OCI-LY1 (cell line): ENCODE measurements around the gene CDYL2.

Source experiments
- H2AFZ ChIP-seq: fragments of 200-600 bp; sonication (generic), shearing (Covaris generic); 2 replicates; pipeline ENCODE4 v1.6.0; 2014; ENCODE audit warnings: antibody characterized with exemption, mild to moderate bottlenecking, low read length
- H3F3A ChIP-seq: fragments of 200-600 bp; sonication (generic), shearing (Covaris generic); 2 replicates; pipeline ENCODE4 v1.6.0; 2014; ENCODE audit warnings: mild to moderate bottlenecking, antibody characterized with exemption, low read length, moderate library complexity; ENCODE audit not compliant: insufficient read depth
- H3K27ac ChIP-seq: fragments of 200-600 bp; sonication (generic); 2 replicates; pipeline ENCODE4 v1.5.1; 2014; ENCODE audit warnings: low read length, mixed run types, mild to moderate bottlenecking, low read depth; ENCODE audit not compliant: poor library complexity, severe bottlenecking
- H3K27me3 ChIP-seq: fragments of 200-600 bp; sonication (generic); 2 replicates; pipeline ENCODE4 v1.6.0; 2014; ENCODE audit warnings: antibody characterized with exemption, mild to moderate bottlenecking, low read length, moderate library complexity; ENCODE audit not compliant: insufficient read depth
- H3K36me3 ChIP-seq: fragments of 200-600 bp; sonication (generic); 2 replicates; pipeline ENCODE4 v1.6.1; 2014; ENCODE audit warnings: mild to moderate bottlenecking, antibody characterized with exemption, low read length, moderate library complexity, mixed read lengths; ENCODE audit not compliant: insufficient read depth
- H3K4me1 ChIP-seq: fragments of 200-600 bp; sonication (generic); 2 replicates; pipeline ENCODE4 v1.5.1; 2014; ENCODE audit warnings: mild to moderate bottlenecking, low read length, moderate library complexity; ENCODE audit not compliant: insufficient read depth, severe bottlenecking
- H3K4me2 ChIP-seq: fragments of 200-600 bp; sonication (generic), shearing (Covaris generic); 2 replicates; pipeline ENCODE4 v1.6.1; 2014; ENCODE audit warnings: low read length
- H3K4me3 ChIP-seq: fragments of 200-600 bp; sonication (generic); 2 replicates; pipeline ENCODE4 v1.5.1; 2014; ENCODE audit warnings: low read length, low read depth, mild to moderate bottlenecking, mixed read lengths; ENCODE audit not compliant: poor library complexity, severe bottlenecking
- H3K79me2 ChIP-seq: fragments of 200-600 bp; shearing (Covaris generic); 2 replicates; pipeline ENCODE4 v1.6.1; 2016; ENCODE audit warnings: mixed run types, low read length, mixed read lengths; ENCODE audit not compliant: insufficient read depth
- H3K9ac ChIP-seq: fragments of 200-600 bp; sonication (generic), shearing (Covaris generic); 2 replicates; pipeline ENCODE4 v1.6.1; 2014; ENCODE audit warnings: mild to moderate bottlenecking, low read length, mixed read lengths
- H3K9me2 ChIP-seq: fragments of 200-600 bp; sonication (generic), shearing (Covaris generic); 2 replicates; pipeline ENCODE4 v1.6.1; 2014; ENCODE audit warnings: low read depth, mild to moderate bottlenecking, low read length, mixed read lengths
- H3K9me3 ChIP-seq: fragments of 200-600 bp; shearing (Covaris generic); 2 replicates; pipeline ENCODE4 v1.6.1; 2014; ENCODE audit warnings: low read length, mixed read lengths
- H4K20me1 ChIP-seq: fragments of 200-600 bp; sonication (generic), shearing (Covaris generic); 2 replicates; pipeline ENCODE4 v1.6.0; 2016; ENCODE audit warnings: mild to moderate bottlenecking, low read length; ENCODE audit not compliant: insufficient read depth
- EZH2 ChIP-seq: fragments of 200-600 bp; sonication (generic), shearing (Covaris generic); IDR thresholded peaks from 2 replicates; pipeline ENCODE4 v1.8.0; 2017; ENCODE audit warnings: borderline replicate concordance, mixed run types, mild to moderate bottlenecking, antibody characterized with exemption, low read length, moderate library complexity, mixed read lengths
- TF ChIP-seq, protein P1 (sequence below): fragments of 200-600 bp; sonication (generic), shearing (Covaris generic); IDR thresholded peaks from 2 replicates; pipeline ENCODE4 v1.5.1; 2017; ENCODE audit warnings: mild to moderate bottlenecking, antibody characterized with exemption, low read length, moderate library complexity, mixed read lengths

CDYL2 gene

GRCh38 chr16:80667925-80668324 lies 136.5 kb downstream of the CDYL2 start:
- no peak overlapping the region for H3K4me2 ChIP-seq
- no peak overlapping the region for H3K9ac ChIP-seq
- H3K9me2 ChIP-seq = no peaks in the 10 kb centered on the region
- H4K20me1 ChIP-seq = no peaks in the 10 kb centered on the region
- H3K36me3 ChIP-seq = no peaks in the 10 kb centered on the region
- TF ChIP-seq EZH2 = no peak
- TF ChIP-seq, protein P1, sequence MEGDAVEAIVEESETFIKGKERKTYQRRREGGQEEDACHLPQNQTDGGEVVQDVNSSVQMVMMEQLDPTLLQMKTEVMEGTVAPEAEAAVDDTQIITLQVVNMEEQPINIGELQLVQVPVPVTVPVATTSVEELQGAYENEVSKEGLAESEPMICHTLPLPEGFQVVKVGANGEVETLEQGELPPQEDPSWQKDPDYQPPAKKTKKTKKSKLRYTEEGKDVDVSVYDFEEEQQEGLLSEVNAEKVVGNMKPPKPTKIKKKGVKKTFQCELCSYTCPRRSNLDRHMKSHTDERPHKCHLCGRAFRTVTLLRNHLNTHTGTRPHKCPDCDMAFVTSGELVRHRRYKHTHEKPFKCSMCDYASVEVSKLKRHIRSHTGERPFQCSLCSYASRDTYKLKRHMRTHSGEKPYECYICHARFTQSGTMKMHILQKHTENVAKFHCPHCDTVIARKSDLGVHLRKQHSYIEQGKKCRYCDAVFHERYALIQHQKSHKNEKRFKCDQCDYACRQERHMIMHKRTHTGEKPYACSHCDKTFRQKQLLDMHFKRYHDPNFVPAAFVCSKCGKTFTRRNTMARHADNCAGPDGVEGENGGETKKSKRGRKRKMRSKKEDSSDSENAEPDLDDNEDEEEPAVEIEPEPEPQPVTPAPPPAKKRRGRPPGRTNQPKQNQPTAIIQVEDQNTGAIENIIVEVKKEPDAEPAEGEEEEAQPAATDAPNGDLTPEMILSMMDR = no peak
- H3K4me3 ChIP-seq = no peak overlapping the region
- no peaks in the 10 kb centered on the region for H3K9me3 ChIP-seq
- no peaks in the 10 kb centered on the region for H3F3A ChIP-seq
- H3K4me1 ChIP-seq = peaks cover 27% of the 10 kb centered on the region
- no peaks in the 10 kb centered on the region for H3K27me3 ChIP-seq
- H3K79me2 ChIP-seq = no peaks in the 10 kb centered on the region
- no peak overlapping the region for H3K27ac ChIP-seq
- no peak overlapping the region for H2AFZ ChIP-seq

- Histone ChIP-seq H3F3A (no peaks in the 10 kb centered on the region), H4K20me1 (no peaks in the 10 kb centered on the region), H3K27me3 (no peaks in the 10 kb centered on the region), H3K36me3 (no peaks in the 10 kb centered on the region), H3K9ac (no peak overlapping the region), H3K4me1 (peaks cover 25% of the 10 kb centered on the region), H3K4me3 (no peak overlapping the region), H3K9me2 (no peaks in the 10 kb centered on the region), H2AFZ (no peak overlapping the region), H3K27ac (no peak overlapping the region), H3K4me2 (no peak overlapping the region), H3K9me3 (no peaks in the 10 kb centered on the region), H3K79me2 (no peaks in the 10 kb centered on the region)
- TF ChIP-seq, protein P1 = no peak
- no peak for TF ChIP-seq EZH2
These were observed 137.2 kb downstream of the CDYL2 start for GRCh38 chr16:80667251-80667560.

DNA sequence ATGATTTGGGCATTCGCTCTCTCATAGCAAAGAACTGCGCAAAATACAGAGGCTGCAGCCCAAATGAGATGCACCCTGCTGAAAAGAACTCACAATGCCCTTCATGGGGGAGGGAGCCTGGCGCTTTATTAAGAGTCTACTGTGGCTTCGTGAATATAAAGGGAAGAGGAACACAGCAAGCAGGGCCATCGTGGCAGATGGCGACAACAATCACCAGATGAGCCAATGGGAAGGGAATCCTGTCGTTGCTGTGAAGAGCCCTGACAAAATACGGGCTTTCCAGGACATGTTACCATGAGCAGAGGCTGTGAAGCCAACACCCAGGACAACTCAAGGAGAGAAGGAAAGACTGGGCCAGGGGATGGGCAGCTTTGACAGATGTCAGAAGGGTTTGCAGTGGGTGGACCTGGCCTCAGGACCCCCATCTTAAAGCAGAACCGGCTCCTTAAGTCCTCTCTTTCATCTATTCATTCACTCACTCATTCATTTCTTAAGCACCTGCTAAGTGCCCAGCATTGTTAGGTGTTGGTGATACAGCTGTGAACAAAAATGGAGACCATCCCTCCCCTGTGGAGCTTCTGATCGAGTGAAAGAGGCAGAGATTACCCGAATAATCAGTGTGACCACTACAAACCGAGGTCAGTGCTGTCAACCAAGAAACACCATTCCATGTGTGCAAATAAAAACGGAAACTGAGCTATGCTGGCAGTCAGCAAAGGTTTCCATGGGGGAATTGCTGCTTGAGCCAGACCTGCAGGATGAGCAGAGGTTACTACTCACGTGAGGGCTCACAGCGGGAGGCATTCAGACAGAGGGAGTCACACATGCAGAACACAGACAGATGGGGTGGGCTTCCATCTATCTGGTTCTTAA lies 137.8 kb downstream of the CDYL2 start:
- H3K27ac ChIP-seq = no peak overlapping the region
- no peak overlapping the region for H3K4me3 ChIP-seq
- H2AFZ ChIP-seq = no peak overlapping the region
- H3K79me2 ChIP-seq = no peaks in the 10 kb centered on the region
- TF ChIP-seq, protein P1 = no peak
- TF ChIP-seq EZH2 = no peak
- no peaks in the 10 kb centered on the region for H3K9me3 ChIP-seq
- H3K4me2 ChIP-seq = no peak overlapping the region
- no peaks in the 10 kb centered on the region for H3K36me3 ChIP-seq
- peaks cover 19% of the 10 kb centered on the region for H3K4me1 ChIP-seq
- H3F3A ChIP-seq = no peaks in the 10 kb centered on the region
- no peaks in the 10 kb centered on the region for H3K27me3 ChIP-seq
- H3K9ac ChIP-seq = no peak overlapping the region
- no peaks in the 10 kb centered on the region for H4K20me1 ChIP-seq
- no peaks in the 10 kb centered on the region for H3K9me2 ChIP-seq
